CD4-positive, alpha-beta T cell treated with Interleukin-15 for 1 hour (primary cell): Measurements from ENCODE around the gene SSBP3.

Experiments used
- DNase-seq: peaks from one replicate; pipeline ENCODE4 v3.0.0-alpha.2; 2020

The SSBP3 gene

DNA sequence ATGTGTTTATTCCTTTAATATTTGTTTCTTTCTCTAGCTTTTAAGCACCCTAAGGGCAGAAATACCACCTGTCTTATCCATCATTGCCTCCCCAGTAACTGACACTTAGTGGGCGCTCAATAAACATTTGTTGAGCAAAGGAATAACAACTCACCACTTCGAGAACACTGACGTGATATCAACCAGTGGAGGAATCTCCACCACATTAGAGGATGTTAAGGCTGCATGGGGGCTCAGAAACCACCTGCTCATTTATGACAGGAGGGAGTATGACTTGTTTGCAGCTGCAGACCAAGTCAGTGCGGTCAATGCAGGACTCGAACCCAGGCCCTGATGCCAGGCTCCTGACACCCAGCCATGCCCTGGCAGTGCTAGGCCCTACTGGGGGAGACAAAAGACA is 103.6 kb downstream of the SSBP3 start:
- DNase-seq = no peak

DNA sequence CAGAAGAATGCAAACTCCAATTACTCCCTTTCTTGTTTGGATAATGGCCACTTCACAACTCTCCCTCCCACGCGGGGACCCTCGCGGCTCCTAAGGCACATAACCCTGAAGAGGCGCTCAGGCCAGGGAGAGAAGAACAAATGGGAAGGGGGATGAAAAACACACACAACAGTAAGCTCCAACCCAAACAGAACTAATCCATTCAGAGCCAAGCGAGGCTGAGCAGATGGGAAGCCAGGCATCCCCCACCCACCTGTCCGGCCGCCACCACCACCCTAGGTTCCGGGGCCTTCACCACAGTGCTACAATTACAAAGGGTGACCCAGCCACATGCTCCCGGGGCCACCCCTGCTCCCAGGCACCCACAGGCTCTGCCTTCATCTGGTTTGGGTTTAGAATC is 104.7 kb downstream of the SSBP3 start:
- DNase-seq = no peak

DNA sequence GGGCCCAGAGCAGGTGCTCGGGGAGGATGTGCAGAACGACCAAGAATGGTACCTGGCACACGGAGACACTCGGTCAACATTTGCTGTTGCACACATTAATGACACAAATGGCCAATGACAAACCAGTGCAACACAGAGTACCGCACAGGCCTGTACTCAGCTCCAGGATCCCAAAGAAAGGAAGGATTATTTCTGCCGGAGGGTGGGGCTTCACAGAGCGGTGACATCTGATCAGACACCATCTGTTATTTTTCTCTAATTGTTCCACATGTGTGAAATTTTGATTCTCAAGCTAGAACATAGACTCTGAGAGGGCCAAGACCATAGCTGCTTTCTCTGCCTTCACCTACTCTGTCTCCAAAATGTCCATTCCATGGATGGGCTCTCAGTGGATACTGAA is 105.8 kb downstream of the SSBP3 start:
- no peak for DNase-seq

DNA sequence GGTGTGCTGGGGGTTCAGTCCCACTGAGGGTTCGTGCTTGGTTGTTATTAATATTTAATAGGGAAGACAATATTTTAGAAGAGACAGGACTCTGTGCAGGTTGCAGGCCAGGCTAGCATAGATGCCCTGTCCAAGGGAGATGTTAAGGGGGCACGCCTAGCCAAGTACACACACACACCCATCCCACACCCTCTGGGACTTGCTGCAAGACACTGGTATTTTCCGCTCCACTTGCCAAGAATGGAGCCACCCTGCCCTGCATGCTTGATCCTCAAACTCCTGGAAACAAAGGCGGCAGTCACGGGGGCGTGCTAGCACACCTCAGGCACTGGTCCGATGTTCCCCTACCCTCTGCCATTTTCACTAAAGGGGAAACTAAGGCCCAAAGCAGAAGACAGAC is 107.2 kb downstream of the SSBP3 start:
- DNase-seq = no peak

DNA sequence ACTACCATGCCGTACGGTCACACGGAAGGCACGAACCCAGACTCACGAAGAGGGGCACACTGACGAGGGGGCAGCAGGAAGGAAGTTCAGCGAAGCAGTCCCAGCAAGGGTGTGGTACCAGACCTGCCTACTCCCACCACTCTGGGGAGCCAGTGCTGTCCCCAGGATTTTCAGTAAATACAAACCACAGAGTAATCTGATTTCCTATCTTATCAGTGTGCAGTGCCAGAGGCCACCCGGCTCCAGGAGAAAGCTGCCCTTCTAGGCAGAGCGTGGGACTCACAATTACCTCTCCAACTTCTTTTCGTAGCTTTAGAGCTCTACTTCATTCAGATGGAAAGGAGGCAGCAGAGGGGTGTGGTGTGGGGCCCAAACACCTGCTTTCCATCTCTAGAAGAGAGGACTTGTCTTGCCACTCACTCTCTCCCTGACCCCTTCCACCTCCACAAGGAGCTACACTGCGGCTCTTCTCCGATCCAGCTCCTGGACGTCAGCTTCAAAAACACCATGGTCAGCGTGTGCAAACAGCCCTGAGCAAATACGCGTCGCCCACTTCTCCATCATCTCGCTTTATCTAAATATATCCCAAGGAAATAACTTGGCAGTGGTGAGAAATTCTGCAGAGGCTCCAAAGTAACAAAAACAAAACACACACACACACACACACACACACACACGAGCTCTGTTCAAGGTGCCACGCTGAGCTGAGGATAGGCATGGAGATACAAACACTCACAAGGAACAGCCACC is 107.7 kb downstream of the SSBP3 start:
- DNase-seq = no peak

DNA sequence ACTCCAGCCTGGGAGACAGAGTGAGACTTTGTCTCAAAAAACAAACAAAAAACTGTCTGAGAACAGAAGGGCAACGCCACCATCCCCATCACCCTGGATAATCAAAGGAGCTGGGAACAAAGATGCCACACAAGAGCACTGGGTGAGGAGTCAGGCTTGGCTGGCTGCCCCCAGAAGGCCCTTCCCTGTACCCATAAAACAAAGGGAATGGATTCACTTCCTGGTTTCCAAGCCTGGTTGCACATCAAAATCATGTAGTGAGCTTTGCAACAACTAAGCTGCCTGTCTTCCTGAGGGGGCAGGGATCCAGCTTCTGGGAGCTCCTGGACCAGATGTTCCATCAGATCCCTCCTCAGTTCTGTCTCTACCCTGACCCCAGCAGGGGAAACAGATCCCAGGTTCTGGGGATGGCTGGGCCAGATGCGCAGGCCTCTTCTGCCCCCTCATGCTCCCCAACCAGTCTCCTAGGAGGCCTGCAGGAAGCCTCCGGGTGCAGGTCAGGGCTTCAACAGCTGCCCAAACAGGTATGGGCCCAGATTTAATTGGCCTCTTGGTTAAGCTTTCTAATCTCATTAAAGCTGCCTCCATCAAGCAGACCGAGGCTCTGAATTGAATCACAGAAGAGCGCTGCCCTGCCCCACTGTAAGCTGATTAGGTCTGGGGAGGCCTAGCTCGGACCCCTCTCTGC is 108.5 kb downstream of the SSBP3 start:
- DNase-seq = no peak

DNA sequence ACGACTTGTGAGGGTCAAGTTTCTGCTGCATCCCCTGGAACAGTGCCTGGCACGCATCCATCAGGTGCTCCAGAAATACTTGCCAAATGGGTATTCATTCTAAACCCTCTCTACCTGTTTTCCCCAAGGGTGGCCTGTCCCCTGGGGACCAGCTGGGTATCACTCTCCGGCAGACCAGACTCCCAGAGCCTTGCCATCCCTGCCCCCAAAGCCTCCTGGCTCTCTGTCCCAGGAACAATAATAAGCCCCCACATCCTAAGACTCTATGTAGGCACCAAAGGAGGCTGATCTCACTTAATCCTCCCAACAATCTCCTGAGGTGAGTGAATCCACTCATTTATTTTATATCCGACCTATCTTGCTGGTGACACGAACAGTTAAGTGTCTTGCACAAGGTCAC is 109.5 kb downstream of the SSBP3 start:
- no peak for DNase-seq

DNA sequence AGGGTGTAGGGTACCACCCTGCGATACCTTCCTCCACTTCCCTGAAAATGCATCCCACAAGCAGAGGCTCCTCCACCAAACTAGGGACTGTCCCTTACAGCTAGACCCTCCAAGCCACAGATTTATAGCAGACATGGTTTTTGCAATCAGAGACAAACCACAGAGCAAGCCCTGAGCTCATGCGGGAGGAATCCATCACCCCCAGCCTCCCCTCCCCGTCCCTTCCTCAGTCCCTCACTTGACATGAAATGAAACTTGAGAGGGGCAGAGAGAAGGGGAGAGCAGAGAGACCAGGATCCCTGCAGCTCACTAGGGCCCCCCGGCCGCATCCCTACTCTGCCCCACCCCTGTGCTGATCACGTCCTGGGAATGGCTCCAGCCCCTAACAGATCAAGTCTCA is 111.3 kb downstream of the SSBP3 start:
- DNase-seq = no peak

DNA sequence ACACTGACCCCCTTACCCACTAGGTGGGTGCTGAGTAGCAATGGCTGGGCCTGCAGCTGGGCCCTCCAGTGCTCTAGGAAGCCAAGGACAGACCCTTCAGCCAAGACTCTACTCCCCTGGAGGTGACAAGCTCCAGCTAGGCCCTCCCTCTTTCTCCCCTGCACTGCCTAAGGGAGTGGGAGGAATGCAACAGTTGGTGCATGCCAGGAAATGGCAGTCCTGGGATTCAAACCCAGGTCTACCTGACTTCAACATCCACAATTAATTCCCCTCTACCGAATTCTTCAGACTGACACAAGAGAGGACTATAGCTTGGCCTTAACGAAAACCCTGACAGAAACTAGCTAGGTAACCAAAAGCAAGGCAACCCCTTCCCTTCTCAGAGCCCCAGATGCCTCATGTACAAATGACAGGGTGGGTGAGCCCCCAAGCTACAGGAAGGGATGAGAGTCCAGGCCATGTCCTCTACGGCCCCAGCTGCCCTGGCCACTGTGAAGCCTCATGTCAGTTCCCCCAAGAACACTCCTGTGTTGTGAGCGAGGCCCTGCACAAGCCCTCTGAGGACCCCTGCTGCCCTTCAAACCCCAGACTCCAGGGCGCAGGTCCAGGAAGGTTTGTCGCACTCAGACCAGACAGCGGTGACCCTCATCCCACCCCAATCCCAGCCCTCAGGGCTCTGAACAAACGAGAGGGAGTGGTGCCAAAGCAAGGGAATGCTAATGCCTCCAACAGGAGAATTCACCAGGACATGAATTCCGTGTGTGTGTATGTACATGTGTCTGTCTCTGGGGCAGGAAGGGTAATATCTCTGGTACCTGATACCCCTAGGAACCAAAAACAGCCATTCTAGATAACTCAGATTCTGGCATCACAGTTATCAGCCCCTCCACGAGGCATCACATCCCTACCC is 113.9 kb downstream of the SSBP3 start:
- no peak for DNase-seq

DNA sequence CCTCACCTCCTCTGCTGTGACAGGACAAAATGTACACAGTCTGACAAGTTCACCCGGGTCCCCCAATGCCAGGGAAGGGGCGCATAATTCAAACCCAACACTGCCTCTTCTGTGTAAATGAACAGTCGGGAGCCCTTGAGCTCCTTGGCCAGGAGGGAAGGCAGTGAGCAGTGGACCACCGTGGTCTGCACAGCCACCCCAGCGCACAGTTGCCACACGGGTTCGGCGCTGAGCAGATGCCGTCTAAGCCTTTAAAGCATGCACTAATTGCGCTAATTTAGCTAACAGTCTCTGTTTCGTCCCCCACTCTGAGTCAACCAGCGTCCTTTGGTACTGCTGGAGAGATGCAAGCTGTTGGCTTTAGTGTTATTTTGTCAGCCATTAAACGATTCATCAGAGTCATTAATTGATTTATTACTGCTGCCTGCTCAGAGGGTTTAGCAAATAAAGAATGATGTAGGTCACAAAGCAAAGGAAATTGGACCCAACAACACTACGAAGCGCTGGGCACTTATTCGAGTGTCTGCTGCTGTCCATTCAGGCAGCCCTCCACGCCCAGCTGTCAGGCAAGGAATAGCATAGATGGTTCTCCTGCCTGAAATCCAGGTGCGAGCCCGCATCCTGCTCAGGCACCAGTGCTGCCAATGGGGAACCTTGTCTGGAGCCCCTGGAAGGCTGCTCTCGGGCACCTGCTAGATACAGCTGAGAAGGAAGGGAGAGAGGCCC is 114.8 kb downstream of the SSBP3 start:
- DNase-seq = no peak

DNA sequence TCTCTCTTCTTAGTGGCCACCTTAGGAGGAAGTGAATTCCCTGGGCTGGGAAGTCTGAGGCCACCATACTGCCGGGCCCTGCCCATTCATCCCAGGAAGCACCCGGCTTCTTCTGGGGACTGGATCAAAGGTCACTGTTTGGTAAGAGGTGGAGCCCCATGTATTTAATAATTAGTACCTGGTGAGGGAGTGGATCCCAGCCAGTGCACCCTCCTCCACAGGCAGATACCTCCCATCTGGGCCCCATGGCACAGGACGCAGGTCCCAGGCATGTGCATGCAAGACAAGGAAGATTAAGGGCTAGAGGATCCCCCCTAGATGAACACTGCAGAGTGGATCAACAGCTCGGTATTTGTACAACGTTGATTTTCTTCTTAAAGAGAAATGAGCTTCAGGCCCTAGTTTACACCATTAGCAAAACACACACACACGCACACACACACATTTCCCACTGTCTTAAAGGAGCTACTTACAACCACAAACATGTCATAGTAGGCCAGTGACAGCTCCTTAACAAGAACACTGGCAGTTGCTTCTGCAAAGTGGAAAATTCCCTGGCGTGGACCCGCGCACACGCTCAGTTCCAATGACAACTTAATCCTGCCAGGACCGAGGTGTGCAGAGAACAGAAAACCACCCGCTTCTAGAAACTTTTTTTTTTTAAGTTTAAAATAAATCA is 115.5 kb downstream of the SSBP3 start:
- peak; percentile 20 for DNase-seq

DNA sequence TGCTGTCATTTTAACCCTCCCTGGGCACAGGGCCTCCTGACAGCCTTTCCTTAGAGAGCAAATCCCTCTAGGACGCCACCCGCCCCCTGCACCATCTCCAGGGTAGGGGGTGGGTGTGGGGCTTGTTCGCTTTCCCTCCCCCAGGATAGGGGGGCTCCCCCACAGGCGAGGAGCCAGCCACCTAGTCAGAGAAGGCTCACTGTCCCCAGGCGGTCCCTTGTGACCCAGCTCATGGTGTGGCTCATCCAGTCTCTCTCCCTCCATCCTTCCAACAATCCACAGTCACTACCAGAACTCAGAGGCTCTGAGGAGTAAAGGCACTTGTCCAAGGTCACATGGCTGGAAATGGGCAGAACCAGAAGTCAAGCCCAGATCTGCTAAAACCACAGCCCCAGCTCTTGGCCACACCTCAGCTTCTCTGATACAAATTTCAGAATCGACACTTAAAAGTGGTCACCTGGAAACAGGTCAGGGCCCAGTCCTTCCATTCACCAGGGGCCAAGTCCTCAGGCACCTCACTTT is 116.4 kb downstream of the SSBP3 start:
- DNase-seq = no peak

DNA sequence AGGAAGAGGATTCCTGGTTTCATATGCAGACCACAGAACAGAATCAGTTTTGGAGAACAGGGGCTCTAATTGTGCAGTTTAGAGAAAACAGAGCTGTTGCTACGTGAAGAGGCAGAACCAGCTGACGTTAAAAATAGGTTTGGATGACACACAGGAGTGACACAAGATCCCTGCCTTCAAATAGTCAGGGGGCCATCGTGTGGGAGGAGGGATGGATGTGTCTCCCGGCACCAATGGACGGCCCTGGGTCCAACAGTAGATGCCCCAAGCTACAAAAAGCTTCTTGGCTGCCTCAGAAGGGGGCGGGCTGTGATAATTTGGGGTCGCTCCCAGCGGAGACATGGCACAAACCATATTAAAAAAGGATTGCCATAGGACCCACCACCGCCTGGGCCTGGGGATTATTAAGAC is 118.4 kb downstream of the SSBP3 start:
- DNase-seq = no peak

DNA sequence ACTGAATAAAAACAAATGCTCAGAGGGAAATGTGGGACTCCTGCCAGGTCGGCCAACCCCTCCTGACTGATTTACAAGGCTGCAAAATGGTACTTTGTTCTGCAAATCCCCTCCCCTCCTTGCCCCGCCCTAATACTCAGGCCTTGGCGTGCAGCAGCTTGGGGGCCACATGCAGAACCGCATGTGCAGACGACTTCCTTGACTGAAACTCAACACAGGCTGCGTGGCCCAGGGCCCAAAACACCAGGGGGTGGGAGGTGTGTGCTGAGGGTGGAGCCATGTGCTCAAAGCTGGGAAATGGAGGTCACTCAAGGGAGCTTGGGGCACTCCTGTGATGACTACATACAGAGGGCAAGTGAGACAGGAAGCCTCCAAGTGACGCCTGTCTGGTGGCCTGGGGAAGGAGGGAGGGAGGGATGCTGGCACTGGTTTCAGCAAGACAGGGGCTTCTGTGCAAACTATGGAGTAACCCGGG is 119.0 kb downstream of the SSBP3 start:
- DNase-seq = peak; percentile 68

DNA sequence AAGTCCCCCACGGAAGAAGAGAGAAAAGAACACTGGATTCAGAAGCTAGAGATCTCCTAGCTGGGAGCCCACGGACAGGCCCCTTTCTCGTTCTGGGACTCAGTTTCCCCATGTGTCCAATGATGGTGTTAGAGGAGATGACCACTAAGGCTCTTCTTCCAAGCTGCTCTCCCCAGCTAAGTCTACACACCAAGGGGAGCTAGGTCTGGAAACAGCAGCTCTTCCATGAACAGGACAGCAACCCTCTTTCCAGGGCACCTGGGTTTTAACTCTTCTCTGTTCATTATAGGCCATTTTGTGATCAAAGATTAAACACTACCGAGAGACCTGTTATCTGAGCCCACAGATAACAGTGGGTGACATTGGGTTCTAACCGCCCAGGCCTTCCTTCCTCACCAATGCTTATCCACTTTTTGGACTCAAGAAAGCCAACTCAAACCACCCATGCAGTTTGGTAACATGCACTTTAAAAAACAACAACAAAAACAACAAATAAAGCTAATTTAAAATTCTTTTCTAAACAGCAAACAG is 120.3 kb downstream of the SSBP3 start:
- DNase-seq = no peak

DNA sequence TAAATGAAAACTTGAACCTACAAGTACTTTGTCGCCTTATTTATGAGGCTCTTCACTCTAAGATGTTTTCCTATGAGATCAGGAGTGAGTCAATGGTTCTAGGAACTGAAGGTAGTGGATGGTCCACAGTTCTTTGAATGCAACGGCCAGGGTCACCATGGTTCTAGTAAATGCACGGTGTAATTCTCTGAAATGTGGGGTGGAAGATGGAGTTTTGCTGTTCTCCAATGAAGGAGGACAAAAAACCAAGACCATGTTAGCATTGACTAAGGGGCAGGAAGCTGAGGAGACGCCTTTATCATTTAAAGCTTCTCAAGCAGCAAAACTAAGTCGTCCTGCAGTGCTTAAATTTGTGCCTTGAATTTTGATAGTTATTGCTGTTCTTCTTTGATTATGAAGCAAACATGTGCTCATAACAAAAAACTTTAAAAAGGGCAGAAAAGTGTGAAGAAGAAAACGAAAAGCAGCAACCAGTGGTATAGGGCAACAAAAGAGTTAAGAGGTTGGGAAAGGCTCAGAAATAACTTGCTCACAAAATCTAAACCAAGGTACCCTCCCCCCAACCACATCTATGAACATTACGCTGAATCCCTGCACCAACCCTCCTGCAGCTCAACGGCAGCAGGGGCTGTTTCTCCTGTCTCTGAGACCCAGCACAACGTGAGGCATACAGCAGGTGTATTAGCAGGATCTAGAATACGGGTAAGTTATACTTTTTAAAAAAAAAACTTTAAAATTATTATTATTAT is 121.2 kb downstream of the SSBP3 start:
- DNase-seq = peak; percentile 48

DNA sequence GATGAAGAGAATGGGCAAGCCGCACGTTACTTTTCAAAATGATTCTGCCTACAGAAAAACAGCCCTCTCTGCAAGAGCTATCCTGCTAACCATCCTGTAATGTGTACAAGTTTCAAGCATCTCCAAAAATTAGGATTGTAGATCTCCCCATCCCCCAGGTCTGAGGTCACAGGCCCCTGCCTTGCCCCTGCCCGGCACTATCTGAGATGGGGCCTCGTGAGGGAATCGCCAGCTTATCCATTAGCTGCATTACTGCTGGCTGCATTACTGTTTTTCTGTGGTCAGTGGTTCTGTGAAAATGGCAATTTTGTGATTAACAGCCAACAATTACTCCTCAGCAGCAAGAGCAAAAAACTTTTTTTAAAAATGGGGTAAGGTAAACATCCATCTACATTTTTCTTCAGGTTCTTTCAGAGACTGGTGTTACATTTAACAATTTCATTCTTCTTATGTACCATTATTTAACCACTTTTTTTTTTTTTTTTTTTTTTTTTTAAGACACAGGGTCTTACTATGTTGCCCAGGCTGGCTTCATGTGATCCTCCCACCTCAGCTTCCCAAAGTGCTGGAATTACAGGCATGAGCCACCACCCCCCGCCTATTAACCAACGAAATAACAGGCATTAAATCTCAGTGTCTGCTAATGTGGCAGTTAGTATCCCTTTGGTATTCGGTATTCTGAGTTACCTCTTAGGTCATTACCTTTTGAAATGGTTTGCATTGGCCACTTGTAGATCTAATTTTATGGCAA is 122.4 kb downstream of the SSBP3 start:
- DNase-seq = no peak

DNA sequence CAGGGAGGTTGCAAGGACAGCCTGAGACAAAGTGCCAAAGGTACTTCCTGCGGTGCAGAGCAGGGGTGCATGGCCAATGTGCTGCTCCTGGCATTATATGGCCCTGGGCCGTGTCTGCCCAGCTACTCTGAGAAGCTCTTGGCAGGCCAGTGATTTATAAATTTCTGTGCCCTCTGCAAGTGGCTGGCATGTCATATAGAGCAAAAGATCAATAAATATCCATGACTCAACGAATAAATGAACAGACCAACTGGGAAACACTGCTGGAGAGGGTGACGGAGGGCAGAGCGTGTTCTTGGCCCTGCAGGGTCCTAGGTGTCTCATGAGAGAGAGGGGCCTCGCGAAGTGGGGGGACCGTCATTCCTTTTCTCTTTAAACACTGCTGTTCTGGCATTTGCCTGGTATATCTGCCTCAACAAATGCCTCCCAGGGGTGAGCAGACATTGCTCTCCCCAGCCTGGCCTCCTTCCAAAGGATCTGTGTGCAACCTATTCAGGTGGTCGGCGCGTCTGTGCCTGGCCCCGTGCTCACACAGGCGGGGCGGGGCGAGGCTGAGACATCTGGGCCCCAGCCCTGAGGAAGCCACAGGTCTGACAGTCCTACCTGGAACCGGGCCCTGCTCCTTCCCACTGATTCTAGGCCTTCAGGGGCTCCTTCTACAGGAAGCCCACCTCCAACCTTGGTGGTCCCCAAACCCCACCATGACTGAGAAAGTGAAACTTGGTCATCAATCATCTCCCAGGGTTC is 123.9 kb downstream of the SSBP3 start:
- no peak for DNase-seq

DNA sequence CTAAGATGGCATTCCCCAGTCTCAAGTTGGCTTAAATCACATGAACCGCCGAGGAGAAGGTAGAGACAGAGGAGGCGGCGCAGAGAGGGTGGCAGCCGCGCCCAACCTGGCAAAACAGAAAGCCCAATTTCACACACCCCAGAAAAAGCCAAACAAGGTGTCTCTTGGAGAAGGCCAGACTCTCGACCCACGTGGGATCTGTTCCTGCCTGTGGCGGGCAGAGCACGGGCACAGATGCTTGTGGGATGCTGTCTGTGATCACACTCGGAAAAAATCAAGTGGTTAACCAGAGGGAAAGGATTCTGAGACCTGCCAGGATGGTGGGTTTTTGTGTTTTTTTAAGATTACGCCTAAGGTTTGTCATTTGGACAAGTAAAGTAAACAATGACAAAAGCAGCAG is 125.5 kb downstream of the SSBP3 start:
- DNase-seq = no peak
